A549 (cell line): Measurements from ENCODE around the gene LPIN3. TPM values are rescaled to one million over a fixed set of nuclear protein-coding genes. Genes with fewer than 3 reads are reported as not detected.

Source experiments
- ATAC-seq, 2 experiments: fragments of 200-7000 bp in 1 of 2; fragments of >200 bp in 1 of 2; cut with Nextera tagmentation in 1 of 2; cut with Tn5 transposase in 1 of 2; 3 replicates each; pipeline versions ENCODE4 v1.8.0 to v1.9.1; 2018 to 2020; ENCODE audit warnings: mild to moderate bottlenecking in 1 of 2, moderate library complexity in 1 of 2
- CTCF ChIA-PET: fragments of 300-600 bp; sonication (Branson Sonifier 250); formaldehyde crosslinking; extraction: SDS; loops from one replicate; lab custom pipeline; 2021; ENCODE audit warnings: antibody characterized with exemption, inconsistent platforms; lab: Yijun Ruan, JAX
- POLR2A ChIA-PET: fragments of 350-600 bp; formaldehyde crosslinking; extraction: SDS; loops from one replicate; lab custom pipeline; 2021; ENCODE audit warnings: antibody characterized with exemption, inconsistent platforms; lab: Yijun Ruan, JAX
- DNase-seq, 2 experiments: peaks; one replicate each; pipeline versions ENCODE4 v3.0.0 to v3.0.0-alpha.2; 2011 to 2016; ENCODE audit warnings: low read depth in 1 of 2, low spot score in 1 of 2
- FAIRE-seq: peaks from 2 replicates; lab custom pipeline; 2011; peaks lifted over from hg19 to GRCh38; lab: Jason Lieb, UNC
- H3K27ac ChIP-seq, 2 experiments: fragments of >200 bp; sonication (Bioruptor Twin); formaldehyde crosslinking; 3 replicates each; pipeline ENCODE4 v1.5.1; 2016 to 2017
- H3K4me1 ChIP-seq: fragments of >200 bp; sonication (Bioruptor Twin); formaldehyde crosslinking; 3 replicates; pipeline ENCODE4 v1.6.1; 2016
- H3K4me2 ChIP-seq: fragments of >200 bp; sonication (Bioruptor Twin); formaldehyde crosslinking; 3 replicates; pipeline ENCODE4 v1.6.1; 2016
- H3K4me3 ChIP-seq: fragments of >200 bp; sonication (Bioruptor Twin); formaldehyde crosslinking; 3 replicates; pipeline ENCODE4 v1.5.1; 2016
- H3K9me3 ChIP-seq: fragments of >200 bp; sonication (Bioruptor Twin); formaldehyde crosslinking; 3 replicates; pipeline ENCODE4 v1.6.1; 2016
- BCL3 ChIP-seq: fragments of >200 bp; sonication (Bioruptor Twin); formaldehyde crosslinking; IDR thresholded peaks from 3 replicates; pipeline ENCODE4 v1.6.1; 2016
- E2F6 ChIP-seq: IDR thresholded peaks from 2 replicates; pipeline ENCODE4 v1.6.1; 2012; ENCODE audit warnings: low read depth, borderline replicate concordance
- EP300 ChIP-seq, 2 experiments: fragments of >200 bp; sonication (Bioruptor Twin); formaldehyde crosslinking; IDR thresholded peaks; 2 replicates in 1 of 2; 3 replicates in 1 of 2; pipeline ENCODE4 v1.6.1; 2016 to 2017
- HEYL ChIP-seq: fragments of 250-450 bp; sonication (Bioruptor Pico); IDR thresholded peaks from 2 replicates; pipeline ENCODE4 v1.8.0; 2021; ENCODE audit warnings: mild to moderate bottlenecking, moderate library complexity
- HOXA7 ChIP-seq: fragments of 250-450 bp; sonication (Bioruptor Pico); IDR thresholded peaks from 2 replicates; pipeline ENCODE4 v1.5.0; 2020; ENCODE audit warnings: mild to moderate bottlenecking, moderate library complexity
- HOXB5 ChIP-seq: fragments of 250-450 bp; sonication (Bioruptor Pico); IDR thresholded peaks from 2 replicates; pipeline ENCODE4 v1.5.0; 2020; ENCODE audit warnings: mild to moderate bottlenecking, moderate library complexity
- JUN ChIP-seq, 2 experiments: fragments of >200 bp; sonication (Bioruptor Twin); formaldehyde crosslinking; IDR thresholded peaks; 2 replicates in 1 of 2; 3 replicates in 1 of 2; pipeline ENCODE4 v1.6.1; 2016 to 2017
- KDM5A ChIP-seq: fragments of 200-600 bp; sonication (generic); IDR thresholded peaks from 2 replicates; pipeline ENCODE4 v1.6.1; 2016; ENCODE audit warnings: antibody characterized with exemption, mild to moderate bottlenecking
- MAX ChIP-seq: IDR thresholded peaks from 2 replicates; pipeline ENCODE4 v1.6.1; 2012
- MAZ ChIP-seq: fragments of 150-350 bp; IDR thresholded peaks from 2 replicates; pipeline ENCODE4 v1.6.1; 2014; ENCODE audit warnings: antibody characterized with exemption, low read depth, low read length, borderline replicate concordance
- MYC ChIP-seq: IDR thresholded peaks from 2 replicates; pipeline ENCODE4 v1.6.1; 2012; ENCODE audit warnings: mild to moderate bottlenecking, inconsistent platforms, low read length, improper control_type of control experiment, borderline replicate concordance
- PHF8 ChIP-seq: fragments of 200-600 bp; sonication (generic); IDR thresholded peaks from 2 replicates; pipeline ENCODE4 v1.6.1; 2016; ENCODE audit warnings: low read depth, mild to moderate bottlenecking, antibody characterized with exemption, moderate library complexity, borderline replicate concordance
- POLR2A ChIP-seq: IDR thresholded peaks from 2 replicates; pipeline ENCODE4 v1.6.1; 2012; ENCODE audit warnings: mild to moderate bottlenecking, low read length
- RAD21 ChIP-seq, 2 experiments: fragments of >200 bp in 1 of 2; sonication (Bioruptor Twin) in 1 of 2; formaldehyde crosslinking in 1 of 2; IDR thresholded peaks in 1 of 2; conservative IDR thresholded peaks in 1 of 2; 2 replicates in 1 of 2; 3 replicates in 1 of 2; pipeline ENCODE4 v1.6.1; 2012 to 2018; ENCODE audit warnings: inconsistent platforms in 1 of 2
- RFX5 ChIP-seq: fragments of 450-650 bp; IDR thresholded peaks from 2 replicates; pipeline ENCODE4 v1.7.1; 2014; ENCODE audit warnings: antibody characterized with exemption, mild to moderate bottlenecking, moderate library complexity
- RNF2 ChIP-seq: fragments of 200-600 bp; sonication (generic); IDR thresholded peaks from 2 replicates; pipeline ENCODE4 v1.6.1; 2016; ENCODE audit warnings: low read depth, mild to moderate bottlenecking, antibody characterized with exemption, moderate library complexity, borderline replicate concordance
- TP53 ChIP-seq: fragments of 250-450 bp; sonication (Bioruptor Pico); IDR thresholded peaks from 2 replicates; pipeline ENCODE4 v1.5.0; 2021; ENCODE audit warnings: mild to moderate bottlenecking, moderate library complexity
- WGBS: methylation state at CpG from one replicate; pipeline ENCODE4 v1.1.6; 2017; ENCODE audit errors: missing lambda C conversion rate; 5-methylcytosine and 5-hydroxymethylcytosine counted together
- polyA minus RNA-seq: library from RNA; depleted of rRNA, polyadenylated mRNA; stranded (reverse); fragments of >200 nt; gene quantifications from 2 replicates; pipeline ENCODE4 v1.2.3, GENCODE V29; 2011; rRNA and poly(A)+ RNA removed
- polyA plus RNA-seq, 4 experiments: library from polyadenylated mRNA; depleted of rRNA in 3 of 4; stranded (reverse); fragments of >200 nt; fragmentation: RNase III in 1 of 4; extraction: RNeasy Plus Mini Kit Qiagen cat#74134 plus additional on column Dnase treatment in 1 of 4; gene quantifications; 2 replicates in 3 of 4; 3 replicates in 1 of 4; pipeline ENCODE4 v1.2.3, GENCODE V29; 2011 to 2017

The LPIN3 gene
- polyA plus RNA-seq (2011; rRNA removed) (6.3 and 8.3 TPM in 2 replicates), polyA plus RNA-seq (2017; fragmentation: RNase III; extraction: RNeasy Plus Mini Kit Qiagen cat#74134 plus additional on column Dnase treatment) (11.7 to 16.3 TPM (median 14.4 TPM) in 3 replicates), polyA minus RNA-seq (7.6 and 10.5 TPM in 2 replicates)
- polyA plus RNA-seq (2012; cell fraction: cytosol; rRNA removed) = 9.3 and 11.4 TPM in 2 replicates
- 102 and 106 TPM in 2 replicates for polyA plus RNA-seq (2012; cell fraction: nucleus; rRNA removed)

- Histone ChIP-seq H3K4me1 (peaks cover 11% of the 10 kb centered on the region; the same call in 2 of the 3 replicates), H3K27ac (peak within 1 kb of the TSS; percentile 83 to 94), H3K4me3 (peak within 1 kb of the TSS; percentile 66), H3K9me3 (no peaks in the 10 kb centered on the region), H3K4me2 (peak within 1 kb of the TSS; percentile 93)
- ChIA-PET CTCF (interaction anchor here (0.6 to 10.4 kb wide), 53 partner anchors 10 to 630 kb away, joined by 3 to 248 read pairs (median 4); partner anchors contain the start of genes PLCG1 and ZHX3), POLR2A (interaction anchor here (0.6 to 1.5 kb wide), 2 partner anchors 11 to 177 kb away, joined by 5 read pairs; no protein-coding TSS in a partner anchor)
- FAIRE-seq (no peak), DNase-seq (peak; percentile 79 to 91), ATAC-seq (peak; percentile 88 to 96)
- TF ChIP-seq E2F6 (no peak), MAZ (no peak), TP53 (no peak), POLR2A (peak; percentile 81), RAD21 (conservative IDR thresholded peaks at IDR 0.05 in 1 of 2, IDR thresholded peaks at IDR 0.05 in 1 of 2) (peak in 1 of 2 experiments; percentile 46; a peak in 4 of 5 replicates), HEYL (CRISPR knock-in tag) (0 out of 2 replicates have a peak, but pooled peaks have one; percentile 38), MAX (peak; percentile 24; the same call in 1 of the 2 replicates), KDM5A (0 out of 2 replicates have a peak, but pooled peaks have one; percentile 7), PHF8 (peak; percentile 77; the same call in 1 of the 2 replicates), BCL3 (0 out of 3 replicates have a peak, but pooled peaks have one; percentile 20), EP300 (IDR thresholded peaks at IDR 0.05) (no peak)
- WGBS = 1% methylated on average over 20 of the region's 33 CpGs
These were observed at the start of gene LPIN3 for GRCh38 chr20:41340327-41341055. TSS of gene LPIN3 (plus strand) at chr20:41340821. CDS start at chr20:41345804, 4,983 bp downstream.

GRCh38 chr20:41293269-41294037 is 47.2 kb upstream of the LPIN3 start:
- TF ChIP-seq RAD21 (conservative IDR thresholded peaks at IDR 0.05 in 1 of 2, IDR thresholded peaks at IDR 0.05 in 1 of 2) (no peak), RFX5 (no peak), HOXA7 (no peak)
- FAIRE-seq = no peak
- CTCF ChIA-PET = interaction anchor here (0.6 to 2.0 kb wide), 6 partner anchors 9 to 303 kb away, joined by 3 to 8 read pairs (median 4); no protein-coding TSS in a partner anchor
- Histone ChIP-seq H3K4me1 (no peaks in the 10 kb centered on the region), H3K9me3 (no peaks in the 10 kb centered on the region), H3K4me3 (no peak overlapping the region), H3K4me2 (no peak overlapping the region), H3K27ac (no peak overlapping the region)
- no peak for DNase-seq
- ATAC-seq = no peak
- POLR2A ChIA-PET = no interaction called here
- WGBS = 73% methylated on average over 2 of the region's 2 CpGs

GRCh38 chr20:41299899-41300298 is 40.7 kb upstream of the LPIN3 start:
- no peak for TF ChIP-seq RNF2
- no peak for TF ChIP-seq HOXB5 (CRISPR knock-in tag)
- TF ChIP-seq MAZ = no peak
- no peak for TF ChIP-seq MYC
- no peak for TF ChIP-seq JUN (IDR thresholded peaks at IDR 0.05)
- no peak for TF ChIP-seq MAX
- FAIRE-seq = no peak
- Histone ChIP-seq H3K9me3 (no peaks in the 10 kb centered on the region), H3K4me3 (no peak overlapping the region), H3K27ac (no peak overlapping the region), H3K4me2 (no peak overlapping the region), H3K4me1 (no peaks in the 10 kb centered on the region)
- DNase-seq = no peak
- ChIA-PET CTCF (no interaction called here), POLR2A (no interaction called here)
- 92% methylated on average over 3 of the region's 3 CpGs for WGBS
- no peak for ATAC-seq
